GM23338 (cell line): ENCODE measurements around the gene RPTOR. TPM values are rescaled to one million over a fixed set of nuclear protein-coding genes. Genes with fewer than 3 reads are reported as not detected.

Source experiments
- ATAC-seq: fragments of 200-7000 bp; cut with Tn5 transposase; 3 replicates; pipeline ENCODE4 v1.9.1; 2020
- DNase-seq: peaks from one replicate; pipeline ENCODE4 v3.0.0-alpha.2; 2015; ENCODE audit warnings: low spot score
- H2AFZ ChIP-seq: fragments of 200-600 bp; sonication (generic); 2 replicates; pipeline ENCODE4 v1.8.0; 2016; ENCODE audit warnings: antibody characterized with exemption, mild to moderate bottlenecking, moderate library complexity
- H3F3A ChIP-seq: fragments of 200-600 bp; sonication (generic); replicated peaks from 2 replicates; pipeline ENCODE4 v1.8.0; 2017; ENCODE audit warnings: antibody characterized with exemption, mixed run types, low read depth
- H3K27ac ChIP-seq: fragments of 200-600 bp; sonication (generic); 2 replicates; pipeline ENCODE4 v1.6.1; 2016; ENCODE audit warnings: low read depth
- H3K27me3 ChIP-seq: fragments of 200-600 bp; sonication (generic); 2 replicates; pipeline ENCODE4 v1.8.0; 2016; ENCODE audit warnings: mild to moderate bottlenecking, mixed run types, moderate library complexity; ENCODE audit not compliant: insufficient read depth
- H3K36me3 ChIP-seq: fragments of 200-600 bp; sonication (generic); 2 replicates; pipeline ENCODE4 v1.8.0; 2016; ENCODE audit warnings: mild to moderate bottlenecking; ENCODE audit not compliant: insufficient read depth
- H3K4me1 ChIP-seq: fragments of 200-600 bp; sonication (generic); 2 replicates; pipeline ENCODE4 v1.8.0; 2016; ENCODE audit warnings: mild to moderate bottlenecking, moderate library complexity; ENCODE audit not compliant: insufficient read depth
- H3K4me2 ChIP-seq: fragments of 200-600 bp; sonication (generic); 2 replicates; pipeline ENCODE4 v1.7.1; 2017; ENCODE audit warnings: mixed run types
- H3K4me3 ChIP-seq: fragments of 200-600 bp; sonication (generic); 2 replicates; pipeline ENCODE4 v1.6.1; 2016; ENCODE audit warnings: mixed run types
- H3K79me2 ChIP-seq: fragments of 200-600 bp; sonication (generic); replicated peaks from 2 replicates; pipeline ENCODE4 v1.8.0; 2017; ENCODE audit warnings: mild to moderate bottlenecking; ENCODE audit not compliant: insufficient read depth
- H3K9me2 ChIP-seq: fragments of 200-600 bp; sonication (generic); 2 replicates; pipeline ENCODE4 v1.8.0; 2017; ENCODE audit not compliant: insufficient read depth
- H4K20me1 ChIP-seq: fragments of 200-600 bp; sonication (generic); replicated peaks from 2 replicates; pipeline ENCODE4 v1.8.0; 2017; ENCODE audit warnings: mild to moderate bottlenecking; ENCODE audit not compliant: insufficient read depth
- H3K27ac Mint-ChIP-seq: 2 replicates; pipeline ENCODE4 v1.8.0; 2020; ENCODE audit warnings: inconsistent platforms, mild to moderate bottlenecking, moderate library complexity, mixed read lengths
- H3K27me3 Mint-ChIP-seq: 3 replicates; pipeline ENCODE4 v1.8.0; 2022; ENCODE audit warnings: low read depth, mild to moderate bottlenecking, moderate library complexity, mixed read lengths, inconsistent platforms; ENCODE audit not compliant: insufficient read depth, poor library complexity
- H3K36me3 Mint-ChIP-seq: 3 replicates; pipeline ENCODE4 v1.8.0; 2021; ENCODE audit warnings: low read depth, mild to moderate bottlenecking, inconsistent platforms, moderate library complexity, mixed read lengths
- H3K4me1 Mint-ChIP-seq: 3 replicates; pipeline ENCODE4 v1.8.0; 2020; ENCODE audit warnings: mild to moderate bottlenecking, inconsistent platforms, mixed read lengths
- H3K4me3 Mint-ChIP-seq: 3 replicates; pipeline ENCODE4 v1.8.0; 2021; ENCODE audit warnings: moderate library complexity, mild to moderate bottlenecking, inconsistent platforms, mixed read lengths
- H3K9me3 Mint-ChIP-seq: 3 replicates; pipeline ENCODE4 v1.8.0; 2020; ENCODE audit warnings: moderate library complexity, mild to moderate bottlenecking, inconsistent platforms, mixed read lengths
- CREB1 ChIP-seq: fragments of 250-450 bp; sonication (Bioruptor Pico); IDR thresholded peaks from 2 replicates; pipeline ENCODE4 v1.5.0; 2020; ENCODE audit warnings: low read depth, mild to moderate bottlenecking, moderate library complexity
- EZH2 ChIP-seq: fragments of 200-600 bp; sonication (generic); IDR thresholded peaks from one replicate; pipeline ENCODE4 v1.8.0; 2017; ENCODE audit warnings: antibody characterized with exemption, mild to moderate bottlenecking, low read depth; ENCODE audit not compliant: unreplicated experiment
- EZH2phosphoT487 ChIP-seq: fragments of 200-600 bp; sonication (generic); IDR thresholded peaks from one replicate; pipeline ENCODE4 v1.8.1; 2018; ENCODE audit warnings: antibody characterized with exemption; ENCODE audit not compliant: unreplicated experiment
- JUNB ChIP-seq: IDR thresholded peaks from one replicate; pipeline ENCODE4 v1.6.1; 2016; ENCODE audit warnings: antibody characterized with exemption; ENCODE audit not compliant: unreplicated experiment
- NANOG ChIP-seq: IDR thresholded peaks from 2 replicates; pipeline ENCODE4 v1.6.1; 2016; ENCODE audit warnings: antibody characterized with exemption, borderline replicate concordance
- POLR2AphosphoS5 ChIP-seq: IDR thresholded peaks from 2 replicates; pipeline ENCODE4 v1.6.1; 2016; ENCODE audit warnings: antibody characterized with exemption, low read depth
- STAT1 ChIP-seq: IDR thresholded peaks from one replicate; pipeline ENCODE4 v1.6.1; 2016; ENCODE audit warnings: antibody characterized with exemption; ENCODE audit not compliant: unreplicated experiment
- ZNF114 ChIP-seq: fragments of 250-450 bp; sonication (Bioruptor Pico); IDR thresholded peaks from 2 replicates; pipeline ENCODE4 v1.5.0; 2020; ENCODE audit warnings: mild to moderate bottlenecking, moderate library complexity
- ZNF331 ChIP-seq: fragments of 250-450 bp; sonication (Bioruptor Pico); IDR thresholded peaks from 2 replicates; pipeline ENCODE4 v1.5.0; 2020; ENCODE audit warnings: low read depth, mild to moderate bottlenecking, moderate library complexity
- polyA plus RNA-seq: library from polyadenylated mRNA; unstranded; fragments of >200 nt; fragmentation: Nextera tagmentation; extraction: Ambion mirVana; gene quantifications from 2 replicates; pipeline ENCODE4 v1.2.1, GENCODE V29; 2016
- total RNA-seq: library from RNA; depleted of rRNA; stranded (reverse); fragments of >200 nt; shearing (Covaris generic); gene quantifications from 2 replicates; pipeline ENCODE4 v1.2.3, GENCODE V29; 2014
- TF ChIP-seq, protein P1 (sequence below): IDR thresholded peaks from one replicate; pipeline ENCODE4 v1.6.1; 2018; ENCODE audit warnings: antibody characterized with exemption; ENCODE audit not compliant: unreplicated experiment
- TF ChIP-seq, protein P2 (sequence below), 2 experiments: fragments of 200-600 bp in 1 of 2; sonication (generic) in 1 of 2; conservative IDR thresholded peaks; 2 replicates each; pipeline versions ENCODE4 v1.5.1 to v1.6.1; 2016 to 2017; ENCODE audit warnings: antibody characterized with exemption in 2 of 2, low read depth in 2 of 2, mild to moderate bottlenecking in 2 of 2, moderate library complexity in 1 of 2
- TF ChIP-seq, protein P3 (sequence below): fragments of 250-450 bp; sonication (Bioruptor Pico); IDR thresholded peaks from 2 replicates; pipeline ENCODE4 v1.5.0; 2020; ENCODE audit warnings: mild to moderate bottlenecking, moderate library complexity
- TF ChIP-seq, protein P4 (sequence below): IDR thresholded peaks from 2 replicates; pipeline ENCODE4 v1.6.1; 2016; ENCODE audit warnings: antibody characterized with exemption

RPTOR gene
- total and polyA plus RNA-seq, 2 experiments from 2014 or later = 9.5 to 38.0 TPM

DNA sequence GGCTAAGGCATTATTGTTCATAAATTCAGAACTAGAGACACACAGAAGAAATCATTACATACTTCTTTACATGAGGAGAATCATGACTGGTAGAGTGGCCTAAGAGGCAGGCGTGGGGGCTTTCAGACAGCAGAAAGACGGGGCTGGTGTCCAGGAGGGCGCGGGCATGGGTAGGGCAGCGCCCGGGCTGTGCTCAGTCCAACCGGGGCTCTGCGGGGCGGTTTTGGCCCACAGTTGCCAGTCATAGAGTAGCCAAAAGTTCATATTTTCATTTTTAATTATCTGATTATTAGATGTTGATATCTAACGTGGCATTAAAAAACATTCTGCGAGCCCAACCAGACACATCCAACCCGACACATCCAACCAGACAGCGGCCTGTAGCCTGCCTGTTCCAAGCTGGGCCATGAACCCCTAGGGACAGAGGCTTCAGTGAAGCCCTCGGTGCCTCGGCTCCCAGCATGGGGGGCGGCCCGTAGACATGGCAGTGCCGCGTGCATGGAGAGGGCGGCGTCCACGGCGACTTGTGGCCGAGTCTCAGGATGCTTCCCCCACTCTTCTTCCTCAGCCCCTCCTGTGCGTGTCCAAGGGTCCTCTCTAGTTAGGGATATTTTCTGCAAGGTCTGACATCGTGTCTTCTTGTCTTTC, 284.7 kb downstream of the RPTOR start:
- Histone ChIP-seq H4K20me1 (no peaks in the 10 kb centered on the region), H2AFZ (no peak overlapping the region), H3K4me2 (no peak overlapping the region), H3K27me3 (no peaks in the 10 kb centered on the region), H3K79me2 (no peaks in the 10 kb centered on the region), H3K27ac (no peak overlapping the region), H3K9me2 (no peaks in the 10 kb centered on the region), H3K4me1 (peaks cover 22% of the 10 kb centered on the region), H3K36me3 (no peaks in the 10 kb centered on the region), H3K4me3 (no peak overlapping the region), H3F3A (0 out of 2 replicates have a peak, but pooled peaks cover 13% of the 10 kb centered on the region)
- no peak overlapping the region for H3K27ac Mint-ChIP-seq
- peaks cover 7% of the 10 kb centered on the region; the same call in 2 of the 3 replicates for H3K36me3 Mint-ChIP-seq
- ATAC-seq (no peak), DNase-seq (no peak)
- no peaks in the 10 kb centered on the region for H3K9me3 Mint-ChIP-seq
- peaks cover 21% of the 10 kb centered on the region for H3K27me3 Mint-ChIP-seq
- TF ChIP-seq, protein P1, sequence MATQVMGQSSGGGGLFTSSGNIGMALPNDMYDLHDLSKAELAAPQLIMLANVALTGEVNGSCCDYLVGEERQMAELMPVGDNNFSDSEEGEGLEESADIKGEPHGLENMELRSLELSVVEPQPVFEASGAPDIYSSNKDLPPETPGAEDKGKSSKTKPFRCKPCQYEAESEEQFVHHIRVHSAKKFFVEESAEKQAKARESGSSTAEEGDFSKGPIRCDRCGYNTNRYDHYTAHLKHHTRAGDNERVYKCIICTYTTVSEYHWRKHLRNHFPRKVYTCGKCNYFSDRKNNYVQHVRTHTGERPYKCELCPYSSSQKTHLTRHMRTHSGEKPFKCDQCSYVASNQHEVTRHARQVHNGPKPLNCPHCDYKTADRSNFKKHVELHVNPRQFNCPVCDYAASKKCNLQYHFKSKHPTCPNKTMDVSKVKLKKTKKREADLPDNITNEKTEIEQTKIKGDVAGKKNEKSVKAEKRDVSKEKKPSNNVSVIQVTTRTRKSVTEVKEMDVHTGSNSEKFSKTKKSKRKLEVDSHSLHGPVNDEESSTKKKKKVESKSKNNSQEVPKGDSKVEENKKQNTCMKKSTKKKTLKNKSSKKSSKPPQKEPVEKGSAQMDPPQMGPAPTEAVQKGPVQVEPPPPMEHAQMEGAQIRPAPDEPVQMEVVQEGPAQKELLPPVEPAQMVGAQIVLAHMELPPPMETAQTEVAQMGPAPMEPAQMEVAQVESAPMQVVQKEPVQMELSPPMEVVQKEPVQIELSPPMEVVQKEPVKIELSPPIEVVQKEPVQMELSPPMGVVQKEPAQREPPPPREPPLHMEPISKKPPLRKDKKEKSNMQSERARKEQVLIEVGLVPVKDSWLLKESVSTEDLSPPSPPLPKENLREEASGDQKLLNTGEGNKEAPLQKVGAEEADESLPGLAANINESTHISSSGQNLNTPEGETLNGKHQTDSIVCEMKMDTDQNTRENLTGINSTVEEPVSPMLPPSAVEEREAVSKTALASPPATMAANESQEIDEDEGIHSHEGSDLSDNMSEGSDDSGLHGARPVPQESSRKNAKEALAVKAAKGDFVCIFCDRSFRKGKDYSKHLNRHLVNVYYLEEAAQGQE = no peak
- TF ChIP-seq EZH2 = no peak
- no peak for TF ChIP-seq ZNF331
- no peak for TF ChIP-seq JUNB
- TF ChIP-seq, protein P2, sequence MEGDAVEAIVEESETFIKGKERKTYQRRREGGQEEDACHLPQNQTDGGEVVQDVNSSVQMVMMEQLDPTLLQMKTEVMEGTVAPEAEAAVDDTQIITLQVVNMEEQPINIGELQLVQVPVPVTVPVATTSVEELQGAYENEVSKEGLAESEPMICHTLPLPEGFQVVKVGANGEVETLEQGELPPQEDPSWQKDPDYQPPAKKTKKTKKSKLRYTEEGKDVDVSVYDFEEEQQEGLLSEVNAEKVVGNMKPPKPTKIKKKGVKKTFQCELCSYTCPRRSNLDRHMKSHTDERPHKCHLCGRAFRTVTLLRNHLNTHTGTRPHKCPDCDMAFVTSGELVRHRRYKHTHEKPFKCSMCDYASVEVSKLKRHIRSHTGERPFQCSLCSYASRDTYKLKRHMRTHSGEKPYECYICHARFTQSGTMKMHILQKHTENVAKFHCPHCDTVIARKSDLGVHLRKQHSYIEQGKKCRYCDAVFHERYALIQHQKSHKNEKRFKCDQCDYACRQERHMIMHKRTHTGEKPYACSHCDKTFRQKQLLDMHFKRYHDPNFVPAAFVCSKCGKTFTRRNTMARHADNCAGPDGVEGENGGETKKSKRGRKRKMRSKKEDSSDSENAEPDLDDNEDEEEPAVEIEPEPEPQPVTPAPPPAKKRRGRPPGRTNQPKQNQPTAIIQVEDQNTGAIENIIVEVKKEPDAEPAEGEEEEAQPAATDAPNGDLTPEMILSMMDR (conservative IDR thresholded peaks at IDR 0.05; ENCODE audit: low read depth in 2 of 2) = no peak
- TF ChIP-seq ZNF114 (CRISPR knock-in tag) = no peak
- no peak for TF ChIP-seq STAT1
- TF ChIP-seq, protein P3, sequence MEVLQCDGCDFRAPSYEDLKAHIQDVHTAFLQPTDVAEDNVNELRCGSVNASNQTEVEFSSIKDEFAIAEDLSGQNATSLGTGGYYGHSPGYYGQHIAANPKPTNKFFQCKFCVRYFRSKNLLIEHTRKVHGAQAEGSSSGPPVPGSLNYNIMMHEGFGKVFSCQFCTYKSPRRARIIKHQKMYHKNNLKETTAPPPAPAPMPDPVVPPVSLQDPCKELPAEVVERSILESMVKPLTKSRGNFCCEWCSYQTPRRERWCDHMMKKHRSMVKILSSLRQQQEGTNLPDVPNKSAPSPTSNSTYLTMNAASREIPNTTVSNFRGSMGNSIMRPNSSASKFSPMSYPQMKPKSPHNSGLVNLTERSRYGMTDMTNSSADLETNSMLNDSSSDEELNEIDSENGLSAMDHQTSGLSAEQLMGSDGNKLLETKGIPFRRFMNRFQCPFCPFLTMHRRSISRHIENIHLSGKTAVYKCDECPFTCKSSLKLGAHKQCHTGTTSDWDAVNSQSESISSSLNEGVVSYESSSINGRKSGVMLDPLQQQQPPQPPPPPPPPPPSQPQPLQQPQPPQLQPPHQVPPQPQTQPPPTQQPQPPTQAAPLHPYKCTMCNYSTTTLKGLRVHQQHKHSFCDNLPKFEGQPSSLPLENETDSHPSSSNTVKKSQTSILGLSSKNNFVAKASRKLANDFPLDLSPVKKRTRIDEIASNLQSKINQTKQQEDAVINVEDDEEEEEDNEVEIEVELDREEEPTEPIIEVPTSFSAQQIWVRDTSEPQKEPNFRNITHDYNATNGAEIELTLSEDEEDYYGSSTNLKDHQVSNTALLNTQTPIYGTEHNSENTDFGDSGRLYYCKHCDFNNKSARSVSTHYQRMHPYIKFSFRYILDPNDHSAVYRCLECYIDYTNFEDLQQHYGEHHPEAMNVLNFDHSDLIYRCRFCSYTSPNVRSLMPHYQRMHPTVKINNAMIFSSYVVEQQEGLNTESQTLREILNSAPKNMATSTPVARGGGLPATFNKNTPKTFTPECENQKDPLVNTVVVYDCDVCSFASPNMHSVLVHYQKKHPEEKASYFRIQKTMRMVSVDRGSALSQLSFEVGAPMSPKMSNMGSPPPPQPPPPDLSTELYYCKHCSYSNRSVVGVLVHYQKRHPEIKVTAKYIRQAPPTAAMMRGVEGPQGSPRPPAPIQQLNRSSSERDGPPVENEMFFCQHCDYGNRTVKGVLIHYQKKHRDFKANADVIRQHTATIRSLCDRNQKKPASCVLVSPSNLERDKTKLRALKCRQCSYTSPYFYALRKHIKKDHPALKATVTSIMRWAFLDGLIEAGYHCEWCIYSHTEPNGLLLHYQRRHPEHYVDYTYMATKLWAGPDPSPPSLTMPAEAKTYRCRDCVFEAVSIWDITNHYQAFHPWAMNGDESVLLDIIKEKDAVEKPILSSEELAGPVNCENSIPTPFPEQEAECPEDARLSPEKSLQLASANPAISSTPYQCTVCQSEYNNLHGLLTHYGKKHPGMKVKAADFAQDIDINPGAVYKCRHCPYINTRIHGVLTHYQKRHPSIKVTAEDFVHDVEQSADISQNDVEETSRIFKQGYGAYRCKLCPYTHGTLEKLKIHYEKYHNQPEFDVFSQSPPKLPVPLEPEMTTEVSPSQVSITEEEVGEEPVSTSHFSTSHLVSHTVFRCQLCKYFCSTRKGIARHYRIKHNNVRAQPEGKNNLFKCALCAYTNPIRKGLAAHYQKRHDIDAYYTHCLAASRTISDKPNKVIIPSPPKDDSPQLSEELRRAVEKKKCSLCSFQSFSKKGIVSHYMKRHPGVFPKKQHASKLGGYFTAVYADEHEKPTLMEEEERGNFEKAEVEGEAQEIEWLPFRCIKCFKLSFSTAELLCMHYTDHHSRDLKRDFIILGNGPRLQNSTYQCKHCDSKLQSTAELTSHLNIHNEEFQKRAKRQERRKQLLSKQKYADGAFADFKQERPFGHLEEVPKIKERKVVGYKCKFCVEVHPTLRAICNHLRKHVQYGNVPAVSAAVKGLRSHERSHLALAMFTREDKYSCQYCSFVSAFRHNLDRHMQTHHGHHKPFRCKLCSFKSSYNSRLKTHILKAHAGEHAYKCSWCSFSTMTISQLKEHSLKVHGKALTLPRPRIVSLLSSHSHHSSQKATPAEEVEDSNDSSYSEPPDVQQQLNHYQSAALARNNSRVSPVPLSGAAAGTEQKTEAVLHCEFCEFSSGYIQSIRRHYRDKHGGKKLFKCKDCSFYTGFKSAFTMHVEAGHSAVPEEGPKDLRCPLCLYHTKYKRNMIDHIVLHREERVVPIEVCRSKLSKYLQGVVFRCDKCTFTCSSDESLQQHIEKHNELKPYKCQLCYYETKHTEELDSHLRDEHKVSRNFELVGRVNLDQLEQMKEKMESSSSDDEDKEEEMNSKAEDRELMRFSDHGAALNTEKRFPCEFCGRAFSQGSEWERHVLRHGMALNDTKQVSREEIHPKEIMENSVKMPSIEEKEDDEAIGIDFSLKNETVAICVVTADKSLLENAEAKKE = no peak
- TF ChIP-seq POLR2AphosphoS5 = no peak
- no peak for TF ChIP-seq NANOG
- TF ChIP-seq, protein P4, sequence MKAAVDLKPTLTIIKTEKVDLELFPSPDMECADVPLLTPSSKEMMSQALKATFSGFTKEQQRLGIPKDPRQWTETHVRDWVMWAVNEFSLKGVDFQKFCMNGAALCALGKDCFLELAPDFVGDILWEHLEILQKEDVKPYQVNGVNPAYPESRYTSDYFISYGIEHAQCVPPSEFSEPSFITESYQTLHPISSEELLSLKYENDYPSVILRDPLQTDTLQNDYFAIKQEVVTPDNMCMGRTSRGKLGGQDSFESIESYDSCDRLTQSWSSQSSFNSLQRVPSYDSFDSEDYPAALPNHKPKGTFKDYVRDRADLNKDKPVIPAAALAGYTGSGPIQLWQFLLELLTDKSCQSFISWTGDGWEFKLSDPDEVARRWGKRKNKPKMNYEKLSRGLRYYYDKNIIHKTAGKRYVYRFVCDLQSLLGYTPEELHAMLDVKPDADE = no peak
- no peak for TF ChIP-seq EZH2phosphoT487
- no peak for TF ChIP-seq CREB1
- H3K4me1 Mint-ChIP-seq = peaks cover 57% of the 10 kb centered on the region
- no peak overlapping the region for H3K4me3 Mint-ChIP-seq
